GM15510 (cell line): ENCODE data around the gene PYGO1.

ENCODE experiments used
- POLR2A ChIP-seq: IDR thresholded peaks from 3 replicates; pipeline ENCODE4 v1.6.1; 2011; ENCODE audit warnings: borderline replicate concordance; ENCODE audit not compliant: insufficient read length; ENCODE audit errors: extremely low read depth

PYGO1 gene

DNA sequence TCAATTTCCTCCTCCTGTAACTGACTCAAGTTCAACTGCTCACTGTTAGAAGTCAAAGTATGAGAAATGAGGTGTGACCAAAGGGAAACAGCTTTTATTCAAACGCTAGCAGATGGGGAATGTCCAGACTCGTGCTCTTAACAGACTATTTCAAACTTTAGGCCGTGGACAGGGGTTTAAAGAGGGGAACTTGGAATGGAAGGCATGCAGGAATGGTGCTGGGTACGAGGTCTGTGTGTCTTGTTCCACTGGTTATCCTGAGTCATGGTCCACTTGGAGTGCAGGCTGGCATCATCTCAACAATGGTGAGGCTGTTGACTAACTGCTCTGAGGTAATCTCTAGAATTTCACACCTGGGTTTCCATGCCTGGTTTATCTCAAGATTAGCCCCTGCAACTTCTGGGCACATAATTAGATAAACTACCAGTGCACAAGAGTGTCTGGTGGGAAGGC is 57.3 kb downstream of the PYGO1 start:
- no peak for TF ChIP-seq POLR2A

DNA sequence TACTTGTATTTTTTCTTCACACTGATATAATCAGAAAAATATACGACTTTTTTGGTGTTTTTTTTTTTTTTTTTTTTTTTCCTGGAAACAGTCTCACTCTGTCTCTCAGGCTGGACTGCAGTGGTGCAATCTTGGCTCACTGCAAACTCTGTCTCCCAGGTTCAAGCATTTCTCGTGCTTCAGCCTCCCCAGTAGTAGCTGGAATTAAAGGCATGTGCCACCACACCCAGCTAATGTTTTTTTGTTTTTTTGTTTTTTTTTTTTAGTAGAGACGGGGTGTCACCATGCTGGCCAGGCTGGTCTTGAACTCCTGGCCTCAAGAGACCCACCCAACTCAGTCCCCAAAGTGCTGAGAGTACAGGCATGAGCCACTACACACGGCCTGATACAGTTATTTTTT is 59.3 kb downstream of the PYGO1 start:
- no peak for TF ChIP-seq POLR2A

GRCh38 chr15:55527150-55527549 is 61.0 kb downstream of the PYGO1 start:
- no peak for TF ChIP-seq POLR2A

DNA sequence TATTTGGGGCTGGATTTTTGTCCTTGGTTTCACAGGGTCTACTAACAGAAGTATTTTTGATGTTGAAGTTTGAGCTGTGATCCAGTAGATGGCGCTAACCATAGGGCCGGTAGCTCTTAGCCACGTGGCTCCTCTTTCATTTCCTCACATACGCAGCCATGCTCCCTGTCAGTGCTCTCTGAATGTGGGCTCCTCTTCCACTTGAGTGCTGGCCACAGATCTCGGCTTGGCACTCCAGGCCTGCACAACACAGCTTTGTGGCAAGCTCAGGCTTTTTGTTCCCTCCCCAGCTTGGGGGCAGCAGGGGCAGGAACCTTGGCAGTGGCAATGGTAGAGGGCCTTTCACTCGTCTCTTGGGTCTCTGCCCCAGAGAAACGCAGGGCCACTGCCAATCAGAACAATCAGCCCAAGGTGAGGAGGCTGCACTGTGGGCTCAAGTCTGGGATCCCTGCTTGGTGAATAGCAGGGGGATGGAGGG is 61.5 kb downstream of the PYGO1 start:
- no peak for TF ChIP-seq POLR2A

GRCh38 chr15:55522742-55523450 is 65.2 kb downstream of the PYGO1 start:
- no peak for TF ChIP-seq POLR2A

DNA sequence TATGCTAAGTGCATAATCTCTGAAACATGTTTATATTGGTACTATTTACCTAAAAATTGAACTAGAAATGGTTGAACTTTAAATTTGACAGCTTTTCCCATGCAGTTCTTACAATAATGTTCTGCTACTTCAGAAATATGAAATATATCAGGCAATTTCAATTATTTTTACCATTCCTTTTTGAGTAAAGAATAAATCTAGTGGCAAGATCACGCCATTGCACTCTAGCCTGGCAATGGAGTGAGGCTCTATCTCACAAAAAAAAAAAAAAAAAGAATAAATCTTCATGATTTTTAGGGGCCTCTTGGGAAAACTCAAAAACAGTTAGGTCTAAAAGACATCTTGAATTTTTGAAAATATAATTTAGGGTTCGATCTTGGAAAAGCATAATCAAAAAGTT is 69.5 kb downstream of the PYGO1 start:
- no peak for TF ChIP-seq POLR2A

DNA sequence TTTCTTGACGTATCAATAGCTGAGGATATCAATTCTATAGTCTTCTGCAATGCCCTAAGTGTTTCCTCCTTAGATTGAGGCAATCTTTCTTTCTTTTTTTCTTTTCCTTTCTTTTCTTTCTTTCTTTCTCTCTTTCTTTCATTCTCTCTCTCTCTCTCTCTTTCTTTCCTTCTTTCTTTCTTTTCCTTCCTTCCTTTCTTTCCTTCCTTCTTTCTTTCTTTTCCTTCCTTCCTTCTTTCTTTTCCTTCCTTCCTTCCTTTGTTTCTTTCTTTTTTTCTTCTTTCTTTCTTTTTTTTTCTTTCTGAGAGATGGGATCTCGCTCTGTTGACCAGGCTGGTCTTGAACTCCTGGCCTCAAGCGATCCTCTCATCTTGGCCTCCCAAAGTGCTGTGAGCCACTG is 70.1 kb downstream of the PYGO1 start:
- no peak for TF ChIP-seq POLR2A

- no peak for TF ChIP-seq POLR2A
Observed at GRCh38 chr15:55515991-55516776, 72.0 kb downstream of the PYGO1 start.

- no peak for TF ChIP-seq POLR2A
Observed at GRCh38 chr15:55515491-55515890, 72.7 kb downstream of the PYGO1 start.

GRCh38 chr15:55514414-55514850 is 73.7 kb downstream of the PYGO1 start:
- TF ChIP-seq POLR2A = no peak

DNA sequence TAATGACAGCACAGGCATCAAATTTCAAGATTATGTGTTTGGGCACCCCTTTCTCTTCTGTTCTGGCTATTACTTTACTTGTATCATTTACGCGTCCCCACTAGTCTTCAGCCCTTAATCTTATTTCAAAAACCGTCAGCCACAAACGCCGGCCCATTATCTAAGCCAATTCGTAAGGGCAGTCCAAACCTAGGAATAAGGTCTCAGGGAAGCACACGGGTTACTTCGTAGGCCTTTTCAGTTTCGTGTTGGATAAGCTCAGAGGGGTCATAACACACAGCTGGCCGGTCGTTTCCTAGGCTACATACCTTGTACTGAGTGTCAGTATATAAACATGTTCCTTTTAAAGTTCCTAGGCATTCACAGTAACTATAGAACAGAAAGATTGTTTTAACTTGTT is 75.0 kb downstream of the PYGO1 start:
- TF ChIP-seq POLR2A = no peak

GRCh38 chr15:55507567-55507966 is 80.6 kb downstream of the PYGO1 start:
- TF ChIP-seq POLR2A = no peak

GRCh38 chr15:55499151-55499550 is 89.0 kb downstream of the PYGO1 start:
- no peak for TF ChIP-seq POLR2A

- peak; percentile 41 for TF ChIP-seq POLR2A
Observed at GRCh38 chr15:55498109-55498938, 89.8 kb downstream of the PYGO1 start.

DNA sequence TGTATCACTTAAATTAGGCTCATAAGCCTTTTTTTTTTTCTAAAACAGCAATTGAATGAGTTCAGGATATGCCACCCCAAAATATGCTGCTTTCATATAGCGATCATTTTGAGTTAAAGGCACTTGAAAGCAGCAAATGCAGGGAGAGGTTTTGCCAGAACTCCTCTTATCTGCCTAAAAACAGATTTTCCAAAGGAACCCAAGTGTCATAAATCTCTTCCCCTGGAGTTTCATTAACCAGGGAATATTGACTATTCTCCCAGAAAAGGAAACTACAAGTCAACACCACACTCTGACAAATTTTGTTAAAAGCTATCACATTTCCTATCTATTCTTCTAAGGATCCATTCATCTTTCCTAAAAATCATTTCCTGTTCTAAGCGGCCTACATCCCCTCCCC is 91.4 kb downstream of the PYGO1 start:
- no peak for TF ChIP-seq POLR2A
